ENCODE results near the gene ITGB2. TPM values are rescaled to one million over a fixed set of nuclear protein-coding genes. Genes with fewer than 3 reads are reported as not detected.
"Not testable (repeated sequence)": the region's sequence is repeated elsewhere in the genome, so short reads cannot be mapped to it uniquely, and the experiment has no call there.

ITGB2 gene
- total RNA-seq, 2 experiments from 2014 or later: 439 to 500 TPM

- Mint-ChIP-seq H3K27me3 (no peaks in the 10 kb centered on the region), H3K4me1 (peaks cover 25% of the 10 kb centered on the region), H3K4me3 (no peak overlapping the region), H3K27ac (peak overlapping the region; percentile 38), H3K9me3 (no peaks in the 10 kb centered on the region), H3K36me3 (ENCODE audit: low read depth) (peaks cover 28% of the 10 kb centered on the region)
- POLR2A ChIA-PET: interaction anchor here (0.6 kb wide), 1 partner anchor 12 kb away, joined by 3 read pairs; no protein-coding TSS in a partner anchor
- CTCF ChIA-PET: interaction anchor here (1.2 to 3.3 kb wide), 5 partner anchors 9 to 83 kb away, joined by 3 to 17 read pairs (median 10); partner anchors contain the start of genes PTTG1IP and UBE2G2
- no peak for DNase-seq
Measured at GRCh38 chr21:44884097-44884496, 36.6 kb downstream of the ITGB2 start.

GRCh38 chr21:44883250-44883649 is 37.4 kb downstream of the ITGB2 start:
- POLR2A ChIA-PET: no interaction called here
- CTCF ChIA-PET: interaction anchor here (0.6 to 3.3 kb wide), 7 partner anchors 9 to 82 kb away, joined by 4 to 17 read pairs (median 6); partner anchors contain the start of genes PTTG1IP and UBE2G2
- Mint-ChIP-seq H3K27ac (no peak overlapping the region), H3K9me3 (no peaks in the 10 kb centered on the region), H3K27me3 (no peaks in the 10 kb centered on the region), H3K4me3 (no peak overlapping the region), H3K36me3 (ENCODE audit: low read depth) (peaks cover 24% of the 10 kb centered on the region), H3K4me1 (peaks cover 25% of the 10 kb centered on the region)
- no peak for DNase-seq

GRCh38 chr21:44881198-44881872 is 39.4 kb downstream of the ITGB2 start:
- Mint-ChIP-seq H3K36me3 (ENCODE audit: low read depth) (peaks cover 9% of the 10 kb centered on the region), H3K27me3 (peaks cover 3% of the 10 kb centered on the region), H3K4me1 (peaks cover 29% of the 10 kb centered on the region), H3K4me3 (no peak overlapping the region), H3K9me3 (no peaks in the 10 kb centered on the region), H3K27ac (peak overlapping the region; percentile 74)
- DNase-seq: no peak
- ChIA-PET CTCF (interaction anchor here (0.9 to 3.3 kb wide), 4 partner anchors 8 to 51 kb away, joined by 3 to 17 read pairs (median 7); partner anchors contain the start of gene PTTG1IP), POLR2A (no interaction called here)

- DNase-seq: no peak
- ChIA-PET POLR2A (no interaction called here), CTCF (interaction anchor here (0.9 to 3.3 kb wide), 3 partner anchors 8 to 51 kb away, joined by 3 to 17 read pairs (median 9); partner anchors contain the start of gene PTTG1IP)
- Mint-ChIP-seq H3K27me3 (peaks cover 3% of the 10 kb centered on the region), H3K4me1 (peaks cover 32% of the 10 kb centered on the region), H3K27ac (peak overlapping the region; percentile 74), H3K36me3 (ENCODE audit: low read depth) (peaks cover 2% of the 10 kb centered on the region), H3K9me3 (no peaks in the 10 kb centered on the region), H3K4me3 (no peak overlapping the region)
Measured at GRCh38 chr21:44880405-44881197, 40.1 kb downstream of the ITGB2 start.

- POLR2A ChIA-PET; H3K27me3 Mint-ChIP-seq; H3K4me3 Mint-ChIP-seq; DNase-seq; H3K27ac Mint-ChIP-seq; H3K9me3 Mint-ChIP-seq; H3K36me3 Mint-ChIP-seq (ENCODE audit: low read depth): not testable (repeated sequence)
- peaks cover 45% of the 10 kb centered on the region for H3K4me1 Mint-ChIP-seq
- CTCF ChIA-PET: interaction anchor here (1.3 to 2.3 kb wide), 2 partner anchors 14 to 28 kb away, joined by 3 to 9 read pairs; no protein-coding TSS in a partner anchor
Measured at GRCh38 chr21:44879238-44879637, 41.5 kb downstream of the ITGB2 start.

- Mint-ChIP-seq H3K4me1 (peaks cover 45% of the 10 kb centered on the region), H3K27me3 (peaks cover 3% of the 10 kb centered on the region), H3K27ac (no peak overlapping the region), H3K36me3 (ENCODE audit: low read depth) (no peaks in the 10 kb centered on the region), H3K9me3 (no peaks in the 10 kb centered on the region), H3K4me3 (no peak overlapping the region)
- ChIA-PET POLR2A (no interaction called here), CTCF (interaction anchor here (1.2 to 2.3 kb wide), 3 partner anchors 9 to 29 kb away, joined by 3 to 9 read pairs (median 3); no protein-coding TSS in a partner anchor)
- no peak for DNase-seq
Measured at GRCh38 chr21:44878053-44878982, 42.4 kb downstream of the ITGB2 start.

- peaks cover 46% of the 10 kb centered on the region for H3K4me1 Mint-ChIP-seq
- DNase-seq: no peak
- H3K4me3 Mint-ChIP-seq: no peak overlapping the region
- no peak overlapping the region for H3K27ac Mint-ChIP-seq
- H3K27me3 Mint-ChIP-seq: peaks cover 3% of the 10 kb centered on the region
- CTCF ChIA-PET: interaction anchor here (1.1 to 2.2 kb wide), 4 partner anchors 11 to 76 kb away, joined by 3 to 7 read pairs (median 4); no protein-coding TSS in a partner anchor
- POLR2A ChIA-PET: no interaction called here
- H3K36me3 Mint-ChIP-seq (ENCODE audit: low read depth): peaks cover 3% of the 10 kb centered on the region
- no peaks in the 10 kb centered on the region for H3K9me3 Mint-ChIP-seq
Measured at GRCh38 chr21:44876849-44877575, 43.7 kb downstream of the ITGB2 start.

- Mint-ChIP-seq H3K4me3 (peak overlapping the region; percentile 87), H3K27me3 (peaks cover 3% of the 10 kb centered on the region), H3K27ac (peak overlapping the region; percentile 94), H3K36me3 (ENCODE audit: low read depth) (peaks cover 3% of the 10 kb centered on the region), H3K4me1 (peaks cover 46% of the 10 kb centered on the region), H3K9me3 (no peaks in the 10 kb centered on the region)
- ChIA-PET POLR2A (no interaction called here), CTCF (interaction anchor here (0.9 to 3.5 kb wide), 7 partner anchors 8 to 82 kb away, joined by 3 to 10 read pairs (median 5); no protein-coding TSS in a partner anchor)
- DNase-seq: peak; percentile 48
Measured at GRCh38 chr21:44875316-44875700, 45.4 kb downstream of the ITGB2 start.

GRCh38 chr21:44874497-44875315 is 46.0 kb downstream of the ITGB2 start:
- H3K4me3 Mint-ChIP-seq: peak overlapping the region; percentile 87
- peak overlapping the region; percentile 94 for H3K27ac Mint-ChIP-seq
- H3K36me3 Mint-ChIP-seq (ENCODE audit: low read depth): peaks cover 3% of the 10 kb centered on the region
- H3K9me3 Mint-ChIP-seq: no peaks in the 10 kb centered on the region
- H3K4me1 Mint-ChIP-seq: peaks cover 50% of the 10 kb centered on the region
- peak; percentile 39 for DNase-seq
- CTCF ChIA-PET: interaction anchor here (1.0 to 3.5 kb wide), 6 partner anchors 9 to 82 kb away, joined by 3 to 10 read pairs (median 6); partner anchors contain the start of gene UBE2G2
- H3K27me3 Mint-ChIP-seq: peaks cover 3% of the 10 kb centered on the region
- POLR2A ChIA-PET: interaction anchor here (0.7 to 1.1 kb wide), 3 partner anchors 44 to 162 kb away, joined by 3 to 6 read pairs (median 5); no protein-coding TSS in a partner anchor

GRCh38 chr21:44874240-44874496 is 46.5 kb downstream of the ITGB2 start:
- H3K4me1 Mint-ChIP-seq: peaks cover 54% of the 10 kb centered on the region
- peaks cover 3% of the 10 kb centered on the region for H3K36me3 Mint-ChIP-seq (ENCODE audit: low read depth)
- peak overlapping the region; percentile 94 for H3K27ac Mint-ChIP-seq

More at GRCh38 chr21:44874240-44874496, 46.5 kb downstream of the ITGB2 start:
- Mint-ChIP-seq H3K9me3 (no peaks in the 10 kb centered on the region), H3K27me3 (peaks cover 3% of the 10 kb centered on the region), H3K4me3 (peak overlapping the region; percentile 87)
- ChIA-PET CTCF (interaction anchor here (1.1 to 3.5 kb wide), 3 partner anchors 7 to 73 kb away, joined by 5 to 10 read pairs (median 9); partner anchors contain the start of gene UBE2G2), POLR2A (interaction anchor here (0.7 to 1.1 kb wide), 3 partner anchors 45 to 163 kb away, joined by 3 to 6 read pairs (median 5); no protein-coding TSS in a partner anchor)
- no peak for DNase-seq
